CMK (cell line): ENCODE results near the gene BMP7.
"Not testable (repeated sequence)": the region's sequence is repeated elsewhere in the genome, so short reads cannot be mapped to it uniquely, and the experiment has no call there.

ENCODE experiments used
- DNase-seq: peaks from one replicate; pipeline ENCODE4 v3.0.0-alpha.2; 2010; ENCODE audit warnings: low read depth

Gene BMP7

GRCh38 chr20:57287901-57288300, 21.5 kb upstream of the BMP7 start:
- DNase-seq: no peak

DNA sequence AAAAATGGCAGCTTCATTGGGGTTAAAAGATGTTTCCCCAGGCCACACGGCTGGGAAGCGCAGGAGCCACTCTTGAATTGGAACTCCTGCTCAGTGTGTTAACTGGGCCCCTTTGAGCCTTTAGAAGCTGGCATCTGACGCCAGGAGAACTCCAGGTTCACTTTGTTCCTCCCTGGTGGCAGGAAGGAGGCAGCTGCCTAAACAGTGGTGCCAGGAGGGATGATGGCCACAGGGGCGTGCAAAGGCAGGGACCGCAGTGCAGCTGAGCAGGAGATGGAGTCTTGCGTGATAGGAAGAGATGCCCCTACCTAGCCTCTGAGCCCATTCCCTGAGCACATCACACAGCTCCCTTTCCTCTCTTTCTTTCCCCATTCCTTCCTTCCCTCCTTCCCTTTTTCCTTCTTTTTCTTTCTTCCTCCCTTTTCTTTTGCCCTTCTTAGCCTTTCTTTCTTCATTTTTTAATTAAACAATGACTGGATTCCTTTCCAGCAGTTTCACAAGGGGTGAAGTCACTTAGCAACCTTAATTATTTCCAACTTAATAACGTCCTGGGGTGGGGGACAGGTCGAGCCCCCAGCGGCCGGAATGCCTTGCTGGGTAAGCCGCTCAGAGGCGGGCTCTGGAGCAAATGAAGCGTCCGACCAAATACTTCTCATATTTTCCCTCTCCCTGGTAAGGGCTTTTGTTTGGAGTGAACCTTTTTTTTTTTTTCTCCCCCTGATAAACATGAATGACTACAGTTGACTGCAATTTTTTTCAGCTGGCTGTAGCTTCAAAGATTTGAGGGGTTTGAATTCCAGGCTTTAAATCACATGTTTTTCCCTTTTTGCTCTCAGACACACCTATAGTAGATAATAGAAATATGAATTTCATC, 20.8 kb upstream of the BMP7 start:
- no peak for DNase-seq

- no peak for DNase-seq
These were observed 17.4 kb upstream of the BMP7 start for GRCh38 chr20:57283860-57284259.

GRCh38 chr20:57282670-57283361, 16.4 kb upstream of the BMP7 start:
- no peak for DNase-seq

DNA sequence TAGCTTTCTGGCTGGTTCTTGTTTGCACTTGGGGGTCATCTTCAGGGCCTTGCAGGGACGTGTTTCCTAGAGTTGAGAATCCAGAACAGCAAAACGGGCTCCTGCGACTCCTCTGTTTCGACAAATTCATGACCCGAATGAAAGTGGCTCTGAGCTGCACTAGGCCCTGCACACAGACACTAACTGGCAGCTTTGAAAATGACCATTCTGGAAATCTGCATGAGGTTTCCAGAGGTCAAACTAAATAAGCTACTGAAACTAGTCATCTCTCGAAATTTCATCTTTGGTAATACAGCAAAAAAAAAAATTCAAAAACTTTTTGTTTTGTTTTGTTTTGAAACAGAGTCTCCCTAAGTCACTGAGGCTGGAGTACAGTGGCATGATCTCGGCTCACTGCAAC, 15.5 kb upstream of the BMP7 start:
- no peak for DNase-seq

DNA sequence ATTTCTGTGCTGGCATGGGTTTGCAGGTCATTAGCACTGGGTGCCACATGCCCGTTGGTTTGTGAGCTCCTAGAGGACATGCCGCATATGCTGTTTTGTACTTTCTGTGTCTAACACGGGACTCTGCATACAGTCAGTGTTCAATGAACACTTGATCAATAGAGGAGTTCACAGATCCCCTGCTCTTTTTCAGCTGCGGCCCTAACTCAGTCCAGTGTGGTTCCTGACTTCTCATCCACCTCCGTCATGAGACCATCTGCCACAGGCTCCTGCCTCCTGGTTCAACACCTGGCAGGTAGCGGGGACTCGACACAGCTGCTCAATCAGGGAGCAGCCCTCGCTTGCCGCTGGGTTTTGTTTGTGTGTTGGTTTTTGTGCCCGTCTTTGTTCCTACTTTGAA, 13.8 kb upstream of the BMP7 start:
- DNase-seq: no peak

GRCh38 chr20:57279548-57279947, 13.1 kb upstream of the BMP7 start:
- DNase-seq: not testable (repeated sequence)

GRCh38 chr20:57278457-57278856, 12.0 kb upstream of the BMP7 start:
- DNase-seq: no peak

DNA sequence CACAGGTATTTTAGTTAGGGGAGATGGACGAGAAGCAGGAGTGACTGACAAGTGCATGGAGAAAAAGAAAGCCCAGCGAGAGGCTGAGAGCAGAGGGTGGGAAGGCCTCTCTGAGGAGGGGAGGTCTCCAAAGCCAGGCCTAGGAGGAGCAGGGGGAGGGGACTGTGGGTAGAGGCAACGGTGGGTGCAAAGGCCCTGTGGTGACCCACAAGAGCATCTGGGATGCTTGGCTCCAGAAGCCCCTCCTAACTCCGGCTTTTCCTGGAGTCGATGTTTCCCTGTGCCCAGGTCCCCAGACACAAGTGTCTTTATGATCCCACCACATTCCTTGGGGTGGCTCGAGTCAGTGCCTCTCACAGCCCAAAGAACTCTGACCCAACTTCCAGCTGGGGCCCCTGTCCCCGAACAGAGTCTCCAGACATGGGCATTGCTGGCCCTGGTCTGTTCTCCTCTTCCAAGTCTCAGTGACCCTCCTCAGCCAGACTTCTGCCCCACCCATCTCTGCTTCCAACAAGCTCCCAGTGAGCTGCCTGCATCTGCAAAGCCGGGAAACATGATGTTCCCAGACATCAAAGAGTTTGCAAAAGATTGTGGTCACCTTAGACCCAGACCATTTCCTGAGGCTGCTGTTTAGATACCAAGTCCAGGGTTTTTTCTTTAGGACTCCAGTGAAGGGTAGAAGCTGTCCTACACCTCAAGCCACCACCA, 11.1 kb upstream of the BMP7 start:
- no peak for DNase-seq

DNA sequence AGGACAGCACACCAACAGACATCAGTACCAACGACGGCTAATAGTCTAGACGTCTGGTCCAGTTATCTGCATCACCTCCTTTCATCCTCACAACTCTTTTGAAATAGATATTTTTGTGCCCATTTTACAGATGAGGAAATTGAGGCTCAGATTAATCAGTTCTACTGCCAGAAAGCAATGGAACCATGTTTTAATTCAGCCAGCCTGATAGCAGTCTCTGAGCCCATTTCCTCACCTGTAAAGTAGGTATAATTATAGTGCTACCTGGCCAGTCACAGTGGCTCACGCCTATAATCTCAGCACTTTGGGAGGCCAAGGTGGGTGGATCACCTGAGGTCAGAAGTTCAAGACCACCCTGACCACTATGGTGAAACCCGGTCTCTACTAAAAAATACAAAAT, 9.8 kb upstream of the BMP7 start:
- no peak for DNase-seq

GRCh38 chr20:57275813-57276212, 9.4 kb upstream of the BMP7 start:
- no peak for DNase-seq

DNA sequence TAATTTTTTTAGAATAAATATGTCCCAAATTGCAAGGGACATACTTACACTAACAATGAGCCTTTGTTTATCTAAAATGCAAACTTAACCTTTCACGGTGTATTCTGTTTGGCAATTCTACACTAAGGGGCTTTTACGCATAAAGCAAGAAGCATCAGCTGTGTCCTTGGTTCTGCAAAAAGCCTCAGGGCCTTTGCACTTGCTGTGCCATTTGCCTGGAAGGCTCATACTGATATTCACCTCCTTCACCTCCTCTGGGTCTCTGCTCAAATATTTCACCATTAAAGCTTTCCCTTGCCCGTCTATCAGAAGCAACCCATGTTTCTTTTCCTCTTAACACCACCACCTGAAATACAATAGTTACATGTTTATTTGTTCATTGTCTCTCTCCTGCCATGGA, 8.9 kb upstream of the BMP7 start:
- no peak for DNase-seq

- DNase-seq: no peak
These were observed 8.4 kb upstream of the BMP7 start for GRCh38 chr20:57274846-57275245.

DNA sequence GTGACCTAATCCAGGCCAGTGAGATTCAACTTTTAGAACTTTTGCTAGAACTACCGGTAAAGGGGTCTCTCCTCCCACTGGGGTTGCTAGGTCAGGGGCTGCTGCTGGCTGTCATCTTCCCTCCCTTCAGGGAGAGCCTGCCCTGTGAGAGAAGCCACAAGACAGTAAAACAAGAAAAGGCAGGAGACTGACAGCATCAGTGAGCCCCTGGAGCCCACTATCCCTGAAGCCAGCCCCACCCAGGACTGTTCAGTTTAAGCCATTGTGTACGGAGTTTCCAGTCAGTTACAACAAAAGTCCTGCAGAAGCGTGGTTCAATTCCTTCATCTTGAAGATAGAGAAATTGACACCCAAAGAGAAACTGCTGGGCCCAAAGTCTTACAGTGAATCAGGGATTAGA, 7.9 kb upstream of the BMP7 start:
- no peak for DNase-seq

GRCh38 chr20:57272883-57273535, 6.6 kb upstream of the BMP7 start:
- DNase-seq: no peak

GRCh38 chr20:57270204-57270984, 4.0 kb upstream of the BMP7 start:
- no peak for DNase-seq

- no peak for DNase-seq
These were observed 2.9 kb upstream of the BMP7 start for GRCh38 chr20:57269148-57269984.

DNA sequence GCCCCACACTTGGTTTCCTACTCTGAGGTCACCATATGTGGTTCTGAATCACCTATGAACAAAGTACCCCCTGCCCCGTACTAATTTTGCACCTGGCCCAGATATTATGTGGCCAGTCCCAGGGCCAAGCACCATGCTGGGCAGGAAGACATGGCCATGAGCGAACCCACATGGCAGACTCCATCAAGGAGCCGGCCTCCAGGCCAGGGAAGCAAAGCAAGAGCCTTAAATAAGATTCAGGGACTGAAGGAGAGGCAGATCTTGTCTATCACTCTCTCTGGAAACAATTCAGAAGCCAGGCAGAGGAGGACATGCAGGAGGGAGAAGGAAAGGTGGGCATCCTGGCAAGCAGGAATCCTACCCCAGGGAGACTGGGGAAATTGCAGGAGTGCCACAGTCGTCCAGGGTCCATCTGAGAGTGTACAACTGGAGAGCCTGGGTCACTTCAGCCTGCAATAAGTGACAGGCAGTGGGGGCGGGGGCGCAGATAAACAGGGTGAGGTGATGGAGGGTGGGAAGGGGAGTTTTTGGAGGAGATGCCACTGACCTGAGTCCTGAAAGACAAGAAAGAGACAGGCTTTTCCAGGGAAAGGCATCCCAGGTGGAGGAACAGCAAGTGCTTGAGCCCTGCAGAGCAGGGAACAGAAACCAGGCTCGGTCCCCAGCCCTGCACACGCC, 2.1 kb upstream of the BMP7 start:
- no peak for DNase-seq

DNA sequence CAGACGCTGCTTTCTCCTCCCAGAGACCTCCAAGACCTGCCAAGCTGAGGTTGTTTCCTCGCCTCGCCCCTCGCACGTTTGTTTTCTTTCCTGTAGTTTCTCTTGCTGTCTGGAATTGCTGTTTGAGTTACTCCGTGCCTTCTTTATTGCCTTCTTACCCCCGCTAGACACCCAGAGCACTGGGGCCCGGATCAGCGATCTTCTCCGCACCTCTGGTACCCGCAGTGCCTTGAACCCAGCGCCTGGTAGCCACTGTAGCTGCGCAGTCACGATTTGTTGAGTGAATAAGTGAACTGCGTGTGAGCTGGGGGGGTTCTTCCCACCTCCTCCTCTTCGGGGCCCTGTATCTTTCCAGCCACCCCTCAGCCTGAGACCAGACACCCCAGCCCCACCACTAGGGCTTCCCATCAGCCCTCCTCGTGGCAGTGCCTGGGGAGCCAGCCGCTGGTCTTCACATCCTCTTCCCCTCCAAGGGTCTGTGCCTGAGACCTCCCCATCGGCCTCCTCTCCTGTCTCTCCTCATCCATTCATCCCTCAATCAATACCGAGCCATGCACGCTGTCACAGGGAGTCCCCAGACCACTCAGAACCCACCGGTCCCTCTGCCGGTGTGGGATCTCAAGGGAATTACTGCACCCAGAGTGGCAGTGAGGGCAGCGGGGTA, 849 bp upstream of the BMP7 start:
- DNase-seq: no peak

GRCh38 chr20:57265997-57266290, 497 bp downstream of the BMP7 start:
- no peak for DNase-seq
